ENCODE measurements around the gene PLD5.

DNA sequence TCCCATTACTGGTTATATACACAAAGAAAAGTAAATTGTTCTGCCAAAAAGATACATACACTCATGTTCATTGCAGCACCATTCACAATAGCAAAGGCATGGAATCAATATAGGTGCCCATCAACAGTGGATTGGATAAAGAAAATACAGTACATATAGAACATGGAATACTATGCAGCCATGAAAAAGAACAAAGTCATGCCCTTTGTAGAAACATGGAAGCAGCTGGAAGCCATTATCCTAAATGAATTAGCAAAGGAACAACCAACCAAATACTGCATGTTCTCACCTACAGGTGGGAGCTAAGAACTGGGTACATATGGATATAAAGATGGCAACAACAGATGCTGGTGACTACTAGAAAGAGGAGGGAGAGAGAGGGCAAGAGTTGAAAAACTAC lies 132.6 kb downstream of the PLD5 start:
- no peak for TF ChIP-seq CTCF (IDR thresholded peaks at IDR 0.05)
- TF ChIP-seq POLR2AphosphoS5 (IDR thresholded peaks at IDR 0.05; ENCODE audit: low read depth, low read length), result no peak
- TF ChIP-seq SIN3A (IDR thresholded peaks at IDR 0.05; ENCODE audit: borderline replicate concordance, insufficient read depth, low read depth, low read length), result no peak
- no peak for TF ChIP-seq REST (IDR thresholded peaks at IDR 0.05; ENCODE audit: insufficient read depth in 1 of 2, low read depth in 2 of 2, low read length in 1 of 2)
- TF ChIP-seq TCF7L2 (IDR thresholded peaks at IDR 0.05; ENCODE audit: low read depth, low read length), result no peak

Data from Panc1 (cell line).